ENCODE measurements around the gene GUCY2C.

GRCh38 chr12:14741153-14741552 lies 44.8 kb upstream of the GUCY2C start:
- TF ChIP-seq CTCF (IDR thresholded peaks at IDR 0.05) (no peak), POLR2A (IDR thresholded peaks at IDR 0.05) (no peak)

All from esophagus squamous epithelium (tissue), 4 donors.